Measurements from ENCODE around the gene ZDHHC14. TPM values are rescaled to one million over a fixed set of nuclear protein-coding genes. Genes with fewer than 3 reads are reported as not detected.

Gene ZDHHC14
- total RNA-seq, 3 donors from 2014 or later = 4.8 to 9.8 (median 8.5) TPM

- intact Hi-C loops (cut with DNase I; ENCODE audit: low total_unique reads) = no loop called here
- no peak for TF ChIP-seq POLR2A (IDR thresholded peaks at IDR 0.05)
- no peak for TF ChIP-seq POLR2AphosphoS5 (IDR thresholded peaks at IDR 0.05)
- no peak for TF ChIP-seq CTCF (IDR thresholded peaks at IDR 0.05)
- H3K9me3 ChIP-seq = no peaks in the 10 kb centered on the region
- no peaks in the 10 kb centered on the region for H3K27me3 ChIP-seq
- no peak for DNase-seq (ENCODE audit: low spot score in 2 of 2)
- no peaks in the 10 kb centered on the region for H3K4me1 ChIP-seq
- H3K27ac ChIP-seq = no peak overlapping the region
- no peaks in the 10 kb centered on the region for H3K36me3 ChIP-seq
- H3K4me3 ChIP-seq = no peak overlapping the region
These were observed 132.9 kb downstream of the ZDHHC14 start for GRCh38 chr6:157513619-157514485.

GRCh38 chr6:157514659-157515496, 133.9 kb downstream of the ZDHHC14 start:
- Histone ChIP-seq H3K27me3 (no peaks in the 10 kb centered on the region), H3K4me1 (no peaks in the 10 kb centered on the region), H3K36me3 (no peaks in the 10 kb centered on the region), H3K27ac (no peak overlapping the region), H3K4me3 (no peak overlapping the region), H3K9me3 (no peaks in the 10 kb centered on the region)
- TF ChIP-seq POLR2A (IDR thresholded peaks at IDR 0.05) (no peak), CTCF (IDR thresholded peaks at IDR 0.05) (no peak), POLR2AphosphoS5 (IDR thresholded peaks at IDR 0.05) (no peak)
- no peak for DNase-seq (ENCODE audit: low spot score in 2 of 2)
- intact Hi-C loops (cut with DNase I; ENCODE audit: low total_unique reads) = no loop called here

- H3K27ac ChIP-seq = no peak overlapping the region
- no peak for TF ChIP-seq POLR2AphosphoS5 (IDR thresholded peaks at IDR 0.05)
- TF ChIP-seq POLR2A (IDR thresholded peaks at IDR 0.05) = no peak
- no peak for TF ChIP-seq CTCF (IDR thresholded peaks at IDR 0.05)
- H3K27me3 ChIP-seq = no peaks in the 10 kb centered on the region
- DNase-seq (ENCODE audit: low spot score in 2 of 2) = no peak
- no peaks in the 10 kb centered on the region for H3K9me3 ChIP-seq
- no peak overlapping the region for H3K4me3 ChIP-seq
- no peaks in the 10 kb centered on the region for H3K36me3 ChIP-seq
- intact Hi-C loops (cut with DNase I; ENCODE audit: low total_unique reads) = no loop called here
- H3K4me1 ChIP-seq = no peaks in the 10 kb centered on the region
These were observed 135.5 kb downstream of the ZDHHC14 start for GRCh38 chr6:157516319-157517026.

- TF ChIP-seq POLR2AphosphoS5 (IDR thresholded peaks at IDR 0.05) = no peak
- no peak for TF ChIP-seq CTCF (IDR thresholded peaks at IDR 0.05)
- no peak for TF ChIP-seq POLR2A (IDR thresholded peaks at IDR 0.05)
- Histone ChIP-seq H3K9me3 (no peaks in the 10 kb centered on the region), H3K4me3 (no peak overlapping the region), H3K4me1 (no peaks in the 10 kb centered on the region), H3K36me3 (no peaks in the 10 kb centered on the region), H3K27ac (no peak overlapping the region), H3K27me3 (no peaks in the 10 kb centered on the region)
- no peak for DNase-seq (ENCODE audit: low spot score in 2 of 2)
- intact Hi-C loops (cut with DNase I; ENCODE audit: low total_unique reads) = no loop called here
These were observed 136.8 kb downstream of the ZDHHC14 start for GRCh38 chr6:157517601-157518359.
